IMR-90 (cell line): ENCODE data around the gene VKORC1L1. TPM values are rescaled to one million over a fixed set of nuclear protein-coding genes. Genes with fewer than 3 reads are reported as not detected.

ENCODE experiments used
- ATAC-seq: fragments of 200-7000 bp; cut with Tn5 transposase; 2 replicates; pipeline ENCODE4 v1.9.1; 2020; ENCODE audit warnings: low read depth, mild to moderate bottlenecking, moderate library complexity
- BruUV-seq: library from RNA; stranded (reverse); fragments of 400-500 nt; replicated peaks from 2 replicates; lab custom pipeline; 2021; lab: Mats Ljungman, UMichigan
- CTCF ChIA-PET: fragments of 300-600 bp; formaldehyde crosslinking; extraction: SDS; loops from one replicate; lab custom pipeline; 2021; ENCODE audit warnings: antibody characterized with exemption; lab: Yijun Ruan, JAX
- POLR2A ChIA-PET: fragments of 300-600 bp; sonication (Branson Sonifier 250); formaldehyde crosslinking; loops from one replicate; lab custom pipeline; 2022; ENCODE audit warnings: antibody characterized with exemption; ENCODE audit not compliant: unreplicated experiment; lab: Charles Lee
- DNase-seq: peaks from one replicate; pipeline ENCODE4 v3.0.0; 2013
- H2AFZ ChIP-seq: replicated peaks from 2 replicates; pipeline ENCODE3; 2013; ENCODE audit warnings: low read length, mild to moderate bottlenecking; ENCODE audit not compliant: poor library complexity
- H2AK5ac ChIP-seq: 2 replicates; pipeline ENCODE4 v1.6.1; 2013; ENCODE audit warnings: low read depth, low read length, inconsistent platforms
- H2AK9ac ChIP-seq: replicated peaks from 2 replicates; pipeline ENCODE3; 2013; ENCODE audit warnings: mild to moderate bottlenecking, low read depth, low read length, moderate library complexity; ENCODE audit not compliant: poor library complexity
- H2BK120ac ChIP-seq: 2 replicates; pipeline ENCODE4 v1.6.1; 2013; ENCODE audit warnings: low read depth, low read length, inconsistent platforms
- H2BK15ac ChIP-seq: 3 replicates; pipeline ENCODE4 v1.6.1; 2013; ENCODE audit warnings: low read depth, low read length, inconsistent platforms
- H2BK20ac ChIP-seq: 2 replicates; pipeline ENCODE4 v1.6.1; 2013; ENCODE audit warnings: low read depth, mild to moderate bottlenecking, inconsistent platforms, low read length, moderate library complexity
- H2BK5ac ChIP-seq: 2 replicates; pipeline ENCODE4 v1.6.1; 2013; ENCODE audit warnings: mild to moderate bottlenecking, low read depth, low read length, inconsistent platforms; ENCODE audit not compliant: poor library complexity, severe bottlenecking
- H3K14ac ChIP-seq: replicated peaks from 2 replicates; pipeline ENCODE4 v1.6.1; 2013; ENCODE audit warnings: low read depth, low read length, inconsistent platforms
- H3K18ac ChIP-seq: 2 replicates; pipeline ENCODE4 v1.6.1; 2013; ENCODE audit warnings: low read depth, low read length, control low read depth
- H3K23ac ChIP-seq: 2 replicates; pipeline ENCODE4 v1.6.1; 2013; ENCODE audit warnings: low read depth, low read length, inconsistent platforms
- H3K27ac ChIP-seq: 2 replicates; pipeline ENCODE4 v1.5.1; 2013; ENCODE audit warnings: mild to moderate bottlenecking, control low read depth, low read length; ENCODE audit not compliant: insufficient read depth
- H3K27me3 ChIP-seq: 2 replicates; pipeline ENCODE4 v1.6.1; 2013; ENCODE audit warnings: low read length; ENCODE audit not compliant: control insufficient read depth, insufficient read depth
- H3K36me3 ChIP-seq: 2 replicates; pipeline ENCODE4 v1.6.1; 2013; ENCODE audit warnings: low read length, mixed read lengths; ENCODE audit not compliant: control insufficient read depth, insufficient read depth
- H3K4ac ChIP-seq: 2 replicates; pipeline ENCODE4 v1.6.1; 2013; ENCODE audit warnings: low read depth, low read length, inconsistent platforms
- H3K4me1 ChIP-seq: 2 replicates; pipeline ENCODE4 v1.6.1; 2013; ENCODE audit warnings: low read length, mixed read lengths; ENCODE audit not compliant: control insufficient read depth, insufficient read depth
- H3K4me2 ChIP-seq: 2 replicates; pipeline ENCODE4 v1.6.1; 2013; ENCODE audit warnings: low read depth, mild to moderate bottlenecking, control low read depth, low read length, moderate library complexity
- H3K4me3 ChIP-seq: 2 replicates; pipeline ENCODE4 v1.5.1; 2013; ENCODE audit warnings: low read depth, mild to moderate bottlenecking, control low read depth, low read length, moderate library complexity; ENCODE audit not compliant: insufficient read depth
- H3K56ac ChIP-seq: 2 replicates; pipeline ENCODE4 v1.6.1; 2013; ENCODE audit warnings: low read length, inconsistent platforms; ENCODE audit not compliant: insufficient read depth; ENCODE audit errors: extremely low read depth
- H3K79me1 ChIP-seq, 2 experiments: 2 replicates each; pipeline ENCODE4 v1.6.1; 2013; ENCODE audit warnings: low read length in 2 of 2, inconsistent platforms in 1 of 2, low read depth in 1 of 2
- H3K9ac ChIP-seq: 2 replicates; pipeline ENCODE4 v1.6.1; 2013; ENCODE audit warnings: low read depth, low read length, control low read depth
- H3K9me1 ChIP-seq: 2 replicates; pipeline ENCODE4 v1.6.1; 2013; ENCODE audit warnings: low read length, inconsistent platforms; ENCODE audit not compliant: insufficient read depth
- H3K9me3 ChIP-seq: 2 replicates; pipeline ENCODE4 v1.6.1; 2013; ENCODE audit warnings: low read length; ENCODE audit not compliant: control insufficient read depth, insufficient read depth
- H4K20me1 ChIP-seq: 2 replicates; pipeline ENCODE4 v1.6.1; 2013; ENCODE audit warnings: low read length, inconsistent platforms; ENCODE audit not compliant: insufficient read depth
- H4K5ac ChIP-seq: 2 replicates; pipeline ENCODE4 v1.6.1; 2013; ENCODE audit warnings: mild to moderate bottlenecking, low read depth, low read length, control low read depth
- H4K8ac ChIP-seq, 2 experiments: 2 replicates each; pipeline ENCODE4 v1.6.1; 2013; ENCODE audit warnings: low read depth in 2 of 2, low read length in 2 of 2, control low read depth in 1 of 2, inconsistent platforms in 1 of 2
- H4K91ac ChIP-seq: 2 replicates; pipeline ENCODE4 v1.6.1; 2013; ENCODE audit warnings: low read depth, low read length, inconsistent platforms; ENCODE audit not compliant: insufficient read depth
- BHLHE40 ChIP-seq: fragments of 150-350 bp; IDR thresholded peaks from 2 replicates; pipeline ENCODE4 v1.6.1; 2016; ENCODE audit warnings: mild to moderate bottlenecking, low read depth, low read length
- CEBPB ChIP-seq: IDR thresholded peaks from 2 replicates; pipeline ENCODE4 v1.6.1; 2012; ENCODE audit warnings: low read depth, low read length, improper control_type of control experiment
- ELK1 ChIP-seq: fragments of 150-350 bp; IDR thresholded peaks from 2 replicates; pipeline ENCODE4 v1.6.1; 2016; ENCODE audit warnings: low read depth, mild to moderate bottlenecking, low read length, moderate library complexity, borderline replicate concordance
- FOS ChIP-seq: fragments of 150-350 bp; IDR thresholded peaks from 2 replicates; pipeline ENCODE4 v1.6.1; 2016; ENCODE audit warnings: low read depth, low read length
- MAFK ChIP-seq: IDR thresholded peaks from 2 replicates; pipeline ENCODE4 v1.6.1; 2012; ENCODE audit warnings: low read depth, low read length, improper control_type of control experiment
- MAZ ChIP-seq: IDR thresholded peaks from 2 replicates; pipeline ENCODE4 v1.6.1; 2012; ENCODE audit warnings: low read depth, mild to moderate bottlenecking, low read length, improper control_type of control experiment, moderate library complexity, borderline replicate concordance
- MXI1 ChIP-seq: IDR thresholded peaks from 2 replicates; pipeline ENCODE4 v1.6.1; 2012; ENCODE audit warnings: low read depth, mild to moderate bottlenecking, low read length, moderate library complexity, borderline replicate concordance
- NFE2L2 ChIP-seq: fragments of 150-350 bp; IDR thresholded peaks from 2 replicates; pipeline ENCODE4 v1.6.1; 2016; ENCODE audit warnings: low read depth, mild to moderate bottlenecking, low read length
- POLR2A ChIP-seq: IDR thresholded peaks from 2 replicates; pipeline ENCODE4 v1.6.1; 2012; ENCODE audit warnings: mild to moderate bottlenecking, low read depth, low read length
- RAD21 ChIP-seq: IDR thresholded peaks from 2 replicates; pipeline ENCODE4 v1.6.1; 2012; ENCODE audit warnings: low read length, improper control_type of control experiment
- RFX5 ChIP-seq: IDR thresholded peaks from 2 replicates; pipeline ENCODE4 v1.8.0; 2012; ENCODE audit warnings: low read depth, mild to moderate bottlenecking, low read length, moderate library complexity
- WGBS, 2 experiments: methylation state at CpG; one replicate each; pipeline versions ENCODE4 v1.1.5 to v1.1.7; 2013; ENCODE audit warnings: missing lambda C conversion rate in 2 of 2; ENCODE audit not compliant: insufficient read length in 1 of 2; ENCODE audit errors: extremely low coverage in 2 of 2; 5-methylcytosine and 5-hydroxymethylcytosine counted together
- dilution Hi-C: fragments of 300-500 bp; cut with HindIII; formaldehyde crosslinking; loops from one replicate; pipeline ENCODE4 v1.14.3; 2018; ENCODE audit warnings: low sequenced_read_pairs; ENCODE audit not compliant: unreplicated experiment
- in situ Hi-C: fragments of 300-500 bp; cut with MboI; formaldehyde crosslinking; loops from 3 replicates; pipeline ENCODE4 v1.14.3; 2019; ENCODE audit warnings: low sequenced_read_pairs, inconsistent platforms, mixed read lengths
- intact Hi-C: fragments of 100-400 bp; cut with micrococcal nuclease; formaldehyde crosslinking; loops from 2 replicates; pipeline ENCODE4 v1.10.0; 2022
- polyA plus RNA-seq, 3 experiments: library from polyadenylated mRNA; depleted of rRNA; stranded (reverse); fragments of >200 nt; gene quantifications; 2 replicates each; pipeline ENCODE4 v1.2.3, GENCODE V29; 2012; ENCODE audit warnings: low replicate concordance in 1 of 3
- total RNA-seq: library from RNA; depleted of rRNA; stranded (reverse); fragments of >200 nt; gene quantifications from 2 replicates; pipeline ENCODE4 v1.2.3, GENCODE V29; 2012
- TF ChIP-seq, protein P1 (sequence below): fragments of 150-350 bp; IDR thresholded peaks from 2 replicates; pipeline ENCODE4 v1.6.1; 2017; ENCODE audit warnings: mild to moderate bottlenecking, antibody characterized with exemption, low read length, low read depth
- TF ChIP-seq, protein P2 (sequence below): conservative IDR thresholded peaks from 2 replicates; pipeline ENCODE4 v1.5.1; 2012; ENCODE audit warnings: mild to moderate bottlenecking, low read depth, low read length, improper control_type of control experiment

The VKORC1L1 gene
- total and polyA plus RNA-seq, 2 of the 4 experiments (the other 2 are of a cell fraction), result 12.5 to 14.5 TPM

DNA sequence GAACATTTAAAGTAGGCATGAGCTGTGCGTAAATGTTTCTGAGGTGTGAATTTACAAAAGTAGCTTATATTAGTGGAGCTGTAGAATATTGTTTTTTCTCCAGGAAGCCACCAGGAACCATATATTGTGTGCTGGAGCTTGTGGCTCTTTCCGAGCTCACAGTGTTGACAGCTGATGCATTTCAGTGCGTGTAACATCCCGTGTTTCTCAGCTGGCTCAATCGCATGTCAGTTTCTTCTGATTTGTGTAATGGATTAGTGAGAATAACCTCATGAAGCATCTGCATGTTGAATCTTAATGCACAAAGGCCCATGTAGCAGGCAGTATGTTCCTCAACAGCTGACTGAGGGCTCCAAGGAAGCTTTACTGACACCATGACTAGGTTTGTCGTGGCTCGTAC is 39.4 kb downstream of the VKORC1L1 start:
- CTCF ChIA-PET, result no interaction called here
- WGBS, 2 experiments, result 83% methylated on average over 2 of the region's 7 CpGs; no CpG with 5 or more reads in 1 of the 2 experiments

More for the DNA sequence above, 39.4 kb downstream of the VKORC1L1 start:
- POLR2A ChIA-PET, result interaction anchor here (0.5 kb wide), 1 partner anchor 402 kb away, joined by 4 read pairs; no protein-coding TSS in a partner anchor
- no peak overlapping the region for H4K91ac ChIP-seq
- H3K4me2 ChIP-seq, result no peak overlapping the region
- H3K56ac ChIP-seq, result no peak overlapping the region
- H3K79me1 ChIP-seq, result peaks cover 41 to 62% of the 10 kb centered on the region in 2 experiments
- no peak for TF ChIP-seq RAD21
- TF ChIP-seq, protein P1, sequence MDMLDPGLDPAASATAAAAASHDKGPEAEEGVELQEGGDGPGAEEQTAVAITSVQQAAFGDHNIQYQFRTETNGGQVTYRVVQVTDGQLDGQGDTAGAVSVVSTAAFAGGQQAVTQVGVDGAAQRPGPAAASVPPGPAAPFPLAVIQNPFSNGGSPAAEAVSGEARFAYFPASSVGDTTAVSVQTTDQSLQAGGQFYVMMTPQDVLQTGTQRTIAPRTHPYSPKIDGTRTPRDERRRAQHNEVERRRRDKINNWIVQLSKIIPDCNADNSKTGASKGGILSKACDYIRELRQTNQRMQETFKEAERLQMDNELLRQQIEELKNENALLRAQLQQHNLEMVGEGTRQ, result no peak
- TF ChIP-seq MAFK, result no peak
- TF ChIP-seq, protein P2, sequence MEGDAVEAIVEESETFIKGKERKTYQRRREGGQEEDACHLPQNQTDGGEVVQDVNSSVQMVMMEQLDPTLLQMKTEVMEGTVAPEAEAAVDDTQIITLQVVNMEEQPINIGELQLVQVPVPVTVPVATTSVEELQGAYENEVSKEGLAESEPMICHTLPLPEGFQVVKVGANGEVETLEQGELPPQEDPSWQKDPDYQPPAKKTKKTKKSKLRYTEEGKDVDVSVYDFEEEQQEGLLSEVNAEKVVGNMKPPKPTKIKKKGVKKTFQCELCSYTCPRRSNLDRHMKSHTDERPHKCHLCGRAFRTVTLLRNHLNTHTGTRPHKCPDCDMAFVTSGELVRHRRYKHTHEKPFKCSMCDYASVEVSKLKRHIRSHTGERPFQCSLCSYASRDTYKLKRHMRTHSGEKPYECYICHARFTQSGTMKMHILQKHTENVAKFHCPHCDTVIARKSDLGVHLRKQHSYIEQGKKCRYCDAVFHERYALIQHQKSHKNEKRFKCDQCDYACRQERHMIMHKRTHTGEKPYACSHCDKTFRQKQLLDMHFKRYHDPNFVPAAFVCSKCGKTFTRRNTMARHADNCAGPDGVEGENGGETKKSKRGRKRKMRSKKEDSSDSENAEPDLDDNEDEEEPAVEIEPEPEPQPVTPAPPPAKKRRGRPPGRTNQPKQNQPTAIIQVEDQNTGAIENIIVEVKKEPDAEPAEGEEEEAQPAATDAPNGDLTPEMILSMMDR, result no peak
- no peak for TF ChIP-seq RFX5
- no peak for TF ChIP-seq MAZ
- TF ChIP-seq BHLHE40, result no peak
- TF ChIP-seq MXI1, result no peak
- TF ChIP-seq NFE2L2, result no peak
- TF ChIP-seq ELK1, result no peak
- TF ChIP-seq POLR2A, result no peak
- TF ChIP-seq CEBPB, result no peak
- no peak for TF ChIP-seq FOS
- peaks cover 3% of the 10 kb centered on the region for H3K4me1 ChIP-seq
- H3K27ac ChIP-seq, result no peak overlapping the region
- H3K18ac ChIP-seq, result no peak overlapping the region
- no peak overlapping the region for H2BK120ac ChIP-seq
- H2AK5ac ChIP-seq, result no peak overlapping the region
- no peak overlapping the region for H4K5ac ChIP-seq
- no TSS peak for BruUV-seq
- no peak overlapping the region for H2AK9ac ChIP-seq
- dilution Hi-C loops, result no loop called here
- peaks cover 5% of the 10 kb centered on the region for H3K9me1 ChIP-seq
- no peak overlapping the region for H2BK15ac ChIP-seq
- H3K14ac ChIP-seq, result no peak overlapping the region
- intact Hi-C loops, result no loop called here
- ATAC-seq (no peak), DNase-seq (no peak)
- H3K27me3 ChIP-seq, result no peaks in the 10 kb centered on the region
- H2BK5ac ChIP-seq, result no peak overlapping the region
- in situ Hi-C loops, result no loop called here
- no peaks in the 10 kb centered on the region for H3K9me3 ChIP-seq
- H3K36me3 ChIP-seq, result no peaks in the 10 kb centered on the region; the same call in 1 of the 2 replicates
- H2AFZ ChIP-seq, result no peak overlapping the region
- no peak overlapping the region for H3K9ac ChIP-seq
- no peak overlapping the region for H3K4me3 ChIP-seq
- H3K23ac ChIP-seq, result no peak overlapping the region
- H4K8ac ChIP-seq, result no peak overlapping the region
- H3K4ac ChIP-seq, result no peak overlapping the region
- no peak overlapping the region for H2BK20ac ChIP-seq
- H4K20me1 ChIP-seq, result peaks cover 17% of the 10 kb centered on the region
